ENCODE results near the gene CDH4. TPM values are rescaled to one million over a fixed set of nuclear protein-coding genes. Genes with fewer than 3 reads are reported as not detected.

Gene CDH4
- total RNA-seq, 1 donor from 2014 or later: not detected

- ChIA-PET CTCF (no interaction called here), POLR2A (no interaction called here)
- no peak for TF ChIP-seq CTCF (IDR thresholded peaks at IDR 0.05)
- Mint-ChIP-seq H3K27me3 (no peaks in the 10 kb centered on the region), H3K4me1 (no peaks in the 10 kb centered on the region), H3K9me3 (no peaks in the 10 kb centered on the region), H3K27ac (no peak overlapping the region), H3K36me3 (ENCODE audit: low read depth) (no peaks in the 10 kb centered on the region), H3K4me3 (no peak overlapping the region)
- ATAC-seq (ENCODE audit: low read depth) (no peak), DNase-seq (no peak)
- intact Hi-C loops (cut with micrococcal nuclease): no loop called here
These were observed 507.4 kb downstream of the CDH4 start for GRCh38 chr20:61759286-61760065.

- intact Hi-C loops (cut with micrococcal nuclease): no loop called here
- no peaks in the 10 kb centered on the region for H3K9me3 Mint-ChIP-seq
- TF ChIP-seq CTCF (IDR thresholded peaks at IDR 0.05): no peak
- H3K36me3 Mint-ChIP-seq (ENCODE audit: low read depth): no peaks in the 10 kb centered on the region
- no peak overlapping the region for H3K27ac Mint-ChIP-seq
- H3K4me1 Mint-ChIP-seq: no peaks in the 10 kb centered on the region
- no peak overlapping the region for H3K4me3 Mint-ChIP-seq
- DNase-seq (no peak), ATAC-seq (ENCODE audit: low read depth) (no peak)
- H3K27me3 Mint-ChIP-seq: no peaks in the 10 kb centered on the region
- CTCF ChIA-PET: no interaction called here
- POLR2A ChIA-PET: no interaction called here
These were observed 508.3 kb downstream of the CDH4 start for GRCh38 chr20:61760321-61760720.

GRCh38 chr20:61760731-61761130, 508.7 kb downstream of the CDH4 start:
- H3K27ac Mint-ChIP-seq: no peak overlapping the region
- intact Hi-C loops (cut with micrococcal nuclease): no loop called here
- CTCF ChIA-PET: interaction anchor here (0.5 kb wide), 1 partner anchor 10 kb away, joined by 3 read pairs; no protein-coding TSS in a partner anchor
- H3K4me1 Mint-ChIP-seq: no peaks in the 10 kb centered on the region
- no peak for TF ChIP-seq CTCF (IDR thresholded peaks at IDR 0.05)
- POLR2A ChIA-PET: no interaction called here
- no peak for DNase-seq
- no peaks in the 10 kb centered on the region for H3K9me3 Mint-ChIP-seq
- no peaks in the 10 kb centered on the region for H3K36me3 Mint-ChIP-seq (ENCODE audit: low read depth)
- H3K27me3 Mint-ChIP-seq: no peaks in the 10 kb centered on the region
- no peak overlapping the region for H3K4me3 Mint-ChIP-seq
- ATAC-seq (ENCODE audit: low read depth): no peak

GRCh38 chr20:61761453-61762166, 509.5 kb downstream of the CDH4 start:
- H3K4me1 Mint-ChIP-seq: no peaks in the 10 kb centered on the region
- ChIA-PET CTCF (interaction anchor here (0.5 kb wide), 1 partner anchor 9 kb away, joined by 3 read pairs; no protein-coding TSS in a partner anchor), POLR2A (no interaction called here)
- no peaks in the 10 kb centered on the region for H3K27me3 Mint-ChIP-seq
- no peak for TF ChIP-seq CTCF (IDR thresholded peaks at IDR 0.05)
- ATAC-seq (ENCODE audit: low read depth) (no peak), DNase-seq (no peak)
- intact Hi-C loops (cut with micrococcal nuclease): no loop called here
- no peak overlapping the region for H3K4me3 Mint-ChIP-seq
- no peaks in the 10 kb centered on the region for H3K36me3 Mint-ChIP-seq (ENCODE audit: low read depth)
- no peak overlapping the region for H3K27ac Mint-ChIP-seq
- no peaks in the 10 kb centered on the region for H3K9me3 Mint-ChIP-seq

GRCh38 chr20:61762167-61762710, 510.2 kb downstream of the CDH4 start:
- ChIA-PET CTCF (no interaction called here), POLR2A (no interaction called here)
- Mint-ChIP-seq H3K27ac (no peak overlapping the region), H3K9me3 (no peaks in the 10 kb centered on the region), H3K36me3 (ENCODE audit: low read depth) (no peaks in the 10 kb centered on the region), H3K4me3 (no peak overlapping the region), H3K4me1 (no peaks in the 10 kb centered on the region), H3K27me3 (no peaks in the 10 kb centered on the region)
- TF ChIP-seq CTCF (IDR thresholded peaks at IDR 0.05): no peak
- intact Hi-C loops (cut with micrococcal nuclease): no loop called here
- ATAC-seq (ENCODE audit: low read depth) (no peak), DNase-seq (no peak)

Measured in activated B cell treated with CpG ODN at 0.5 μM for 24 hours (primary cell).